Stimulated activated naive CD8-positive, alpha-beta T cell treated with anti-CD3 and anti-CD28 coated beads, Interleukin-15, Interleukin-2, amounts not matched to agents 100 U/mL and 50 U/mL, for 24 hours (primary cell): ENCODE data around the gene CEP295NL.
"Not testable (repeated sequence)": the region's sequence is repeated elsewhere in the genome, so short reads cannot be mapped to it uniquely, and the experiment has no call there.

ENCODE experiments used
- ATAC-seq: fragments of 150-1000 bp; cut with Tn5 transposase; one replicate; pipeline ENCODE4 v1.10.0; 2021
- DNase-seq: peaks from one replicate; pipeline ENCODE4 v3.0.0; 2021

CEP295NL gene

DNA sequence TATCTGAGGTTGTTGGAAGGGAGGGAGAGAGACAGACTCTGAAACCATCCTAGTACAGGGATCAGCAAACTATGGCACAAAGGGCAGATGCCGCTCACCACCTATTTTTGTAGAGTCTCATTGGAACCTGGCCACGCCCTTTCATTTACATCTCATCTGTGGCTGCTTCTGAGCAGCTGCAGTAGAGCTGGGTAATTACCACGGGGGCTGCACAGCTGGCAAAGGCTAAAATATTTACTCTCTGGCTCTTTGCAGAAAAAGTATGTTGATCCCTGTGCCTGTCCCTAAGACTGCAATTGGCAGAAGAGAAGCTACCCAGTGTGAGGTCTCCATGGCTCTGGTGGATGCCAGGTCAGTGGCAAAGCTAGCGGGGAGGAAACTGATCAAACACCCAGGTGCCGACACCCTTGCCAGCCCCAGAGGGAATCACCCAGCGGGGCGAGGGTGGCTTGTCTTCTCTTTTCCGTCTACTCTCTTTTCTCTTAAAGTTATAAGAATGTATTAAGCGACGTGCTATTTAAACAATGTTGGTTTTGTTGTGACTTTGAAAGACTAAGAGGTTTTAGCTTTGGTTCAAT lies 14.0 kb downstream of the CEP295NL start:
- ATAC-seq (no peak), DNase-seq (no peak)

DNA sequence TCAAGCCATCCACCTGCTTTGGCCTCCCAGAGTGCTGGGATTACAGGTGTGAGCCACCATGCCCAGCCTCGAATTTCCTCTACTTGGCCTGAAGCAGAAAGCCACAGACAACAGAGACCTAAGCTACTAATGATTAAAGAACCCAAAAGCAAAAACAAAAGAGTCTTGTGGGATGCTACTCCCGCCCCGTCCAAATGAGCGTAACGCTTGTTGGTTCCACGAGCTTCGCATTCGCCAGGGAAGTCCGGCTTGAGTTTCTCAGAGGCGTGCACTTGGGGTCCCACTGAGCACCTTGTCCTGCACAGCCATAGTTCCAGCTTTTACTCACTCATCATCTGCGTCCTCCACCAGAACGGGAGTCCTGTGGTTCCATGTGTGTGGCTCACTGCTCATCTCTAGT lies 16.0 kb downstream of the CEP295NL start:
- DNase-seq (no peak), ATAC-seq (no peak)

DNA sequence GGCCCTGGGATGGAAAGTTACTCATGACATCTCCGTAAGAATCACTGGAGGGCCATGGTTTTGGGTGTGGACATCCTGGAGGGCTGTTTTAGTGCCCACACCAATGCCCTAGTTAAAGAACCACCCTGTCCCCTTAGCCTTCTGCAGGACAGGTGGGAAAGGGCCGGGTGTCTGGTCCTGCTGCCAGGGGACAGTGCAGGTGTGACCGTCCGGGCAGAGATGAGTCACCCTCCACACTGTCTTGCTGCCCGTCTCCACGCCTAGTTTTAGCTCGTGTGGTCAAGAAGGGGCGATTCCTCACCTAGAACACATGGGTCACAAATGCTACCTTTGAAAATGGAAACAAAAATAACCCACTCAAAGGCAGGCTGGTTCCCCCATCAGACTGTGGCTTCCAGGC lies 17.0 kb downstream of the CEP295NL start:
- ATAC-seq: no peak

DNA sequence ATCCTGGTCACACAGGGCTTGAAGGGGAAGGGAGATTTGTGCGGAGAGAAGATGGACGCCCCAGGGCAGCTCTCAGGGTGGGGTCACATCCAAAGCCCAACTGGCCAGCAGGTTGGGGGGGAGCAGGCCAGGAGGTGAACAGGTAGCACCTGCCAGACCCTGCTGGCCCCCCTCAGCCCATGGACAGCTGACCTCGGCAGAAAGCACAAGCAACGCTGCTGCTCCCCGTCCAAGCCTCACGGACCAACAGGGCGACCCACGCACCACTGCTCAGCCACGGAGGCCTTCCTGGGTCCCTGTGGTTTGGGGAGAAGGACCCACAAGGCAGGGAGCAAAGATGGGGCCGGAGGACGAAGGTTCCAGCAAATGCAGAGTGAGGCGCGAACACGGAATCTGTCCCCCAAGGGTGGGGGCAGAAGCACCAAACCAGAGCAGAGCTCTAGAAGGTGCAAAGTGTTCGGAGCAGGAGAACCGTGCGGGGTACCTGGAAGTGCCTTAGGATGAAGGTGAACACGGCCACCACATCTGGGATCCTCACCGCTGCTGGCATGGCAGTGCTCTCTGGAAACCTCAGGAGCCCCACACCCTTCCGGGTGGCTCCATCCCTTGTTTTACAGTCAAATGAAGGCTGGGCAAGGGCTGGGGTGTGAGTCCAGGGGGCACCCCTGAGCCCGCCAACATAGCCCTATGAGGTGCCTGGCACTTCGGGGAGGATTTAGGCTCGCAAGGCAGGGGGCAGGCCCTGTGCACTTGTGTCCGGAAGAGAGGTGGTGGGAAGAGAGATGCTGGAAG lies 17.9 kb downstream of the CEP295NL start:
- ATAC-seq: no peak

More for the DNA sequence above, 17.0 kb downstream of the CEP295NL start:
- no peak for DNase-seq

DNA sequence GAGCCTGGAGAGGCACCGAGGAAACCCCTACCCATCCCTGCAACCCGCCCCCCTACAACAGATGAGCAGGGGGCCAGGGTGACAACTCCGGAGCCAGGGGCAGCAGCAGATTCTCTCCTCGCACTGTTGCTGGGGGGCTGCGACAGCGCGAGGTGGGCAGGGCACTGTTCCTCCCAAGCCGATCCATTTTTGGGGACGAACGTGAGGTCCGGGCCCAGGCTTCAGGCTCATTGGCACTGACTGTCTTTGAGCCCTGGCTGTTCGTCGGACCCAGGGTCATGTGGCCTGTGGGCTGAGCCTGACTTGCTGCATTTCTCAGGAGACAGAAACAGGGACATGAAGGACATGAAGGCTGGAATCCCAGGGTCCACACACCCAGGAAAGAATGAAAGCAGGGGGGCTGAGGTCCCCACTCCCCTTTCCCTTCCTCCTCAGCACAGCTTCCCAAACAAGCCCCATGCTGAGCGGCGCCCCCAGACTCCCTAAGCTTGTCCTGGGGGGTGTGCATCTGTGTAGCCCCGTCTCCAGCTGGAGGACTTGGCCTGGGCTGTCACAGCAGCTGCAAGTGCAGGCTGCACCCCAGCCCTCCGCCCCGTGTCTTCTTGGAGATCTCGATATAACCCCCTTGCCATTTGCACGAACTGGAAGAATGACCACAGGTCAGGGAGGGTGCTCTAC lies 18.7 kb downstream of the CEP295NL start:
- ATAC-seq (no peak), DNase-seq (no peak)

More for the DNA sequence above, 17.9 kb downstream of the CEP295NL start:
- DNase-seq: no peak

DNA sequence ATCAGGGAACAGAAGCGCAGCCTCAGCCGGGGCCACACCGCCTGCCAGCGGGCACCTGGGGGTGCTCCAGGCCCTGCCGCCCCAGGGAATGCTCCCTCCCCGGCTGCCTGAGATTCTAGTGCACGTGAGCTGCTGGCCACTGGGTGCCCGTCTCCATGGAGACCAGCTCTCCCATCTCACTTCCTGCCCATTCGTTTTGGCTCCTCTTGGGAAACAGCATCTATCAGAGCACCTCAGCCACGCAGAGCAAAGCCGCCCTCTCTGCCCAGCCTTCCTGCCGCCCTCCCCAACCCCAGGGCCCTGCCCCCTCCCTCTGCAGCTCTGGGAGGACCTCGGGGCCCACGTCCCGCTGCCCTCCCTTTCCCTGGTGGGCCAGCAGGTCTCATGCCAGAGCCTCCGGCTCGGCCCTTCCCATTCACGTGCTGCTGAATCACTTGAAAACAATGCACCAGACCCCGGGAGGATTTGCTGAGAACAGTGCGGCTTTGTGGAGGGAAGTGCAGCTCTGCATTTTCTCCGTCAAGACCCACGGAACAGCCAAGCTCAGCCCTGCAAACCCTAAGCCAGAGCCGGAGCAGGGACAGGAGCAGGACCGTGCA lies 19.4 kb downstream of the CEP295NL start:
- ATAC-seq (no peak), DNase-seq (no peak)

DNA sequence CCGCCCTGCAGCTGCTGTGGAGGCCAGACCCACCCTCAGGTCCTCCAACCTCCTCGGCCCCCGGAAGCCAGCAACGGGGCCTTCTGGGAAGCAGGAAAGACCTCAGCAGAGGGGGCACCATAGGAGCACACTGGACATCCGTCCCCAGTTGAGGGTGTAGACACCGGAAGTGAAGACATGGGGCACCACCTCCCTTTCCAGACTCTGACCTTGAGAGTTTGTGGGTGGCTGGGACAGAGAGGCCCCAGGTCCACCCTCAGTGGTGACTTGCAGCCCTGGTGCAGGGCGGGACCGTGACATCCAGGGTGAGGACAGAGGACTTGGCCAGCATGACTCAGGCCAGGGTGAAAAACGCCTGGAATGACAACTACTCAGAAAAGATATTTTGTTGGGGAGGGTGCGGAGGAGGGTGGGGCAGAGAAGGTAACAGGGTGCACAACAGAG lies 19.9 kb downstream of the CEP295NL start:
- ATAC-seq (no peak), DNase-seq (peak; percentile 19)

DNA sequence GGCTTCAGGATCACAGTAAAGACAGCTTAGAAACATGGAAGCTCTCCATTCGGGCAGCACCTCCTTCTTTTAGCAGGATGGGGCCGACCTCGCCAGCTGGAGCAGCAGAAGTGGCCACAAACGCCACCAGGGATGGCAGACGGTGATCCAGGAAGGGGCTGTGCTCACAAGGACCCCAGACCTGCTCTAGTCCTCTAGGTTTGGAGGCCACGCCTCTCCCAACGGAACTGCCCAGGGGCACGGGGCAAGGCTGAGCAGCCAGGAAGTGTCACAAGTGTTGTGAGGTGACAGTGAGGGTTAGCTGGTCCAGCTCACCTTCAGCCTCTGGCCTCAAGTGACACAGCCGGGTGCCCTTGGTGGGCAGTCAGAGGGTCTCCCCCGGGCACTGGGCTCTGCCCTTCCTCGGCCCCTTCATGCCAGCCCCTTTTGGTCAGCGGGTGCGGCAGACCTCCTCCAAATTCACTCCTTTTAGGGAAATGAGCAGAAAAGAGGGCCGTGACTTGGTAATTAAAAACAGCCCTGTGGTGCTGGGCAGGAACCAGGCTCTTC lies 20.4 kb downstream of the CEP295NL start:
- DNase-seq: no peak
- ATAC-seq: no peak

DNA sequence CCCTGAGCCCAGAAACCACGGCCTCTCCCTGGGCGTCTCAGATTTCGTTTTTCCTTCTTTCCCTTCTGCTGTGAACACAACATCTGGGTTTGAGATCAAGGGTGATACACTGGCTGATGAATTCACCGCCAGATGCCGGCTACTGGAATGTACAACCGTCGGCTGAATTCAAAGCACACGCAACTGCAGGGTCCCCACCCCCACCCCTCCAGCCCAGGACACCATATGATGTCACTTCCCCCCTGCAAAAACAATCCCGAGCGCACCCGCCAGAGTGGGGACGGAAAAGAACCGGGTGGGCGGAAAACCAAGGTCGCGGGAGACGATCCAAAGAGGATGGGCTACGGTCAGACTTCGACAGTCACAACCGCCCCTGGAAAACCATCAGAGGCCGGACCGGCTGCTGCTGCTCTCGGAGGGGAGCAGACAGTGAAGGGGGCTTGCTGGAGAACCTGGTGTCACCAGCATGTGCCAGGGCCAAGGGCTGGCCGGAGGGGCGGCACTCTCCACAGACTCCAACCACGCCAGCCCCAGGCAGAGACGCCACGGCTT lies 23.3 kb downstream of the CEP295NL start:
- ATAC-seq (peak; percentile 60), DNase-seq (peak; percentile 49)

DNA sequence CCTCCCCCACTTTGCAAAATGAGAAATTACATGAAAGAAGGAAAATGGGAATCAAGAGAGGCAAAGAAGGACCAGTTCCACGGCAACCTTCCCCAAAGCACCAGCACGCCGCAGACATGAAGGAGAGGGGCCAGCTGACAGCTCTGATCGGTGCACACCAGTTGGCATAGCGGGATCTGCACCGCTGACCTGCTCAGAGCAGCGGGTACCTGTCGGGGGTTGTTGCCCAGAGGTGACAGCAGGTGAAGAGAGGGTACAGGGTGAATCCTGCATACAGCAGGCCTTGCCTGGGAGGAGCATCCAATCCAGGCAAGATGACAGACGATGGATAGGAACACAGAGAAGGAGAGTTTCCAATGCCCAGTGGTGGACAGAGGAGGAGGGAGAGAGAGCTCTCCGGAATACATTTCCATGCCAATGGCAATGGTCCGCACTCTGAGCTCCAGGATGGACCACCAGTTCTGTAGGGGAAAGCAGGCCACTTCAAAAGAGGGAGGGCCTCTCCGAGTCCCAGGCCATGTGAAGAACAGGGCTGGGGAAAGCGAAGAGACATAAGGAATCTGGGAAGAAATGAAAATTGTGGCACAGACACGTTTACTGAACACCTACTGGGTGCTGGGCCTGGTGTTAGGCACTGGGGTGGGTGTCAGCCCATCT lies 24.0 kb downstream of the CEP295NL start:
- ATAC-seq (no peak), DNase-seq (no peak)

DNA sequence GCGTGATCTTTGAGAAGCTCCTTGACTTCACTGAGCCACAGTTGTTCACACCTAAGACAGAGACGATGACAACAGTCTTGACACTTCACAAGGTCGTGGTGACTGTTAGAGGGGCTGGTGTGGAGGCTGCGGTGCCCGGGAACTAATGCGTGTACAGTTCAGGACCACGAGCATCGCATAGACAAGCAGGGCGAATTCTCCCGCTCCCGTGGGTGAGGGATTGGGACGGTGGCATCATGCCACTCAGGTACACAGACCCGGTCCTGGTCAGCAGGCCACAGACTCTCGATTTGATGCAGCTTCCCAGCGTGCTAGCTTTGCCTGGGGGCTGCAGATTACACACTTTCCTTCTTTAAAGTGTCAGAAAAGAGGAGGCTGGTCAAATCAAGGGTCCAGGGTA lies 24.7 kb downstream of the CEP295NL start:
- DNase-seq (no peak), ATAC-seq (no peak)

DNA sequence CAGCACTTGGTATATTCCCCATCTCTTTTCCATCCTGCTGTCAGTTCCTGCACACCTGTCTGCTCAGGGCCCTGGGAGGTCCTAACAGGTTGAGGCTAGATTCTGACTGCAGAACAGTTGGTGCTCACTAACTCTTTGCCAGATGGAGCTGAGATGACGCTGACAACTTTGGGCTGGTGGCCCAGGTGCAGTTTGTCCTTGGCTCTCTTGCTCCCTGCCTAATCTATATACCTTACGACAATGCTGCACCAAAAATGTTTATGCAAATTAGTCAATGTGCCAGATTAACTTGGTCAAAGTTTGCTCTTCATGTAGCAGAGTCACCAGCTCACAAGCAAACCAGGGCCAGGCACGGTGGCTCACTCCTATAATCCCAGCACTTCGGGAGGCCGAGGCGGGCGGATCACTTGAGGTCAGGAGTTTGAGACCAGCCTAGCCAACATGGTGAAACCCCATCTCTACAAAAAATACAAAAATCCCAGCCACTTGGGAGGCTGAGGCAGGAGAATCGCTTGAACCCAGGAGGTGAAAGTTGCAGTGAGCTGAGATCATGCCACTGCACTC lies 26.0 kb downstream of the CEP295NL start:
- not testable (repeated sequence) for DNase-seq, ATAC-seq

DNA sequence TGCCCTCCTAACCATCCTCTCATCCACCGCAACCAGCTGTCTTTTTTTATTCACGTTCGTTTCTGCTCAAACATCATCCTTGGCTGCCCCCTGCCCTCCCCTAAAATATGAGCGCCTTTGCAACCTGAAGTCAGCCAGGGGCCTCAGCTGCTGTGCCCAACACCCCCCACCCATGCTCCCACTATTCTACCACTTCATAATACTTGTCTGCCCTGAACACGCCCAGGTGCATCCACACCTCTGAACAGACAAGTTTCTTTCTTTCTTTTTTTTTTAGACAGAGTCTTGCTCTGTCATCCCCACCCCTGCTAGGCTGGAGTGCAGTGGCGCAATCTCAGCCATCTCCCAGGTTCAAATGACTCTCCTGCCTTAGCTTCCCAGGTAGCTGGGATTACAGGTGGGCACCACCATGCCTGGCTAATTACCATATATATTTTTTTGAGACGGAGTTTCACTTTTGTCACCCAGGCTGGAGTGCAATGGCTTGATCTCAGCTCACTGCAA lies 26.9 kb downstream of the CEP295NL start:
- ATAC-seq (no peak), DNase-seq (no peak)

DNA sequence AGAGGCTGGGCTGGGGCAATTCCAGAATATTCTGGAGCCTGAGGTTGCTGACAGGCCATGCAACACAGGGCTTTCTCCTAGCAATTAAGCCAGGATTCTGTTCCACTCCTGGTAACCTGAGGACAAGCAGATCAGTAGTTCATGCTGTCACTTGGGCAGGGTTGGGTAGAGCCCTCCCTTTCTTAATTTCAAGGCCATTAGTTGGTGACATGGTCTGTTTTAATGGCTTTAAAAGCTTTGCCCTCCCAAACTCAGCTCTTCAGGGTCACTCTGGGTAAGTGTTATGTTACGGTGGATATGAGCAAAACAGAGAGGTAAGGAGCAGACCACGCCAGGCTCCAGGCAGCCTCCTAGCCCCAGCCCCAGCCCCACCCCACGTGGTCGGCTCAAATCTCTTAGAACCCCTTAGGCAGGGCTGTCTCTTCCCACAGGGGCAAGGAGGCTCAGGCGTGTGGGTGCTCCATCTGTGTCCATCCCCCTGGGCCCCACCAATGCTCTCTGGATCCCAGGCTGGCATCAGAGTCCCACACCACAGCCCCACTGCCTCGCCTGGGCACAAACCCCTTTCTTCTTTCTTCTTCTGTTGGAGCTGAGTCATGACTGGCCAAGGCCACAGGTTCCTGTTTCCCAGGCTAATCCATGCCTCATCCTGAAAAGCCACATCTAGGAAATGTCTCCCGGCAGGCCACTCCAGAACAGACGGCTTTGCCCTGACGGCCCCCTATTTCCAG lies 27.5 kb downstream of the CEP295NL start:
- no peak for DNase-seq
- no peak for ATAC-seq

DNA sequence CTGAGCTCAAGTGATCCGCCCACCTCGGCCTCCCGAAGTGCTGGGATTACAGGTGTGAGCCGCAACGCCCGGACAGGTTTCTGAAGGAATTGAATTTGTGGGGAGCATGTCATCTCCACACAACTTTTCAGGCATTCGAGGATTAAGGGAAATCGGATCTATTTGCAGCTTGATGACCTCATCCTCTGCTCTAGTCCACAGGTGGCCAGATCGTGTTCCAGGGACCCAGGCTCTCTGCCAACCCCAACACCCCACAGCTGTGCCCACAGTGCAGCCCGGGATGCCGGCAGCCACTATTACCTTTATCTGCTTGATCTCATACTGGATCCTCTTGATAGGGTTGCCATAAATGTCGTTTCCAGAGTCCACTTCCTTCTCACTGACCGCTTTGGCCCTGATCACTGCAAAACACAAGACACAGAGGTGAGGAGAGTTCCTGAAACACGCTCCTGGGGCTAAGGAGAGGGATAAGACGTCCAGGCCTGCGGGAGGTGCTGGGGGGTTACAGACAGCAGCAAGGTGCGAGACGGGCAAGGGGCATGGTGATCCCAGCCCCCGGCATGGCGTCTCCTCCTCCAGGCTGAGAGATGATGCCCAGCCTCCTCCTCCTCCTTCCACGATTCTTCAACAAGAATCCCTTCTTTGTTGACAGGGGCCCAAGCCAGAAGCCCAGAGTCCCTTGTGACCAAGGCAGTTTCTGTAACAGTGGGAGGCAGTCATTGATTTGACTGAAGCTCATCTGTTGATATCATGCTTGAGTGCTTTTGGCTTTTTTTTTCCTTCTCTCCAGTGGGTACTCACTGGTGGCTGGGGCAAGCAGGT lies 29.3 kb downstream of the CEP295NL start:
- no peak for ATAC-seq

DNA sequence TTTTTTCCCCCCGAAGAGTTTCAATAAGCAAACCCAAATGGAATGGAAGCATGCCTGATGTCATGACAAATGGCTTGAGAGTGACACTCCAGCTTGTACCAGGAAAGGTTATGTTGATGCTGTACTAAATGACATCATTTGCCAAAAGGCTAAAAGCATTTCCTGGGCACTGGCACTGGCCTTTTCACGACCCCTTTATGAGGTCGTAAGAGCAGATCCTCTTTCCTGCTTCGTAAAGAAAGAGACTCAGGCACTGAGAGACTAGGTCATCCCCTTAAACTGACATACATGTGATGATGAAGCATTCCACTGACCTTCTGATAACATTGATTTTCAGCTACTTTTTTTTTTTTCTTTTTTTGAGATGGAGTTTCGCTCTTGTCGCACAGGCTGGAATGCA lies 30.5 kb downstream of the CEP295NL start:
- ATAC-seq: no peak

More for the DNA sequence above, 29.3 kb downstream of the CEP295NL start:
- no peak for DNase-seq

DNA sequence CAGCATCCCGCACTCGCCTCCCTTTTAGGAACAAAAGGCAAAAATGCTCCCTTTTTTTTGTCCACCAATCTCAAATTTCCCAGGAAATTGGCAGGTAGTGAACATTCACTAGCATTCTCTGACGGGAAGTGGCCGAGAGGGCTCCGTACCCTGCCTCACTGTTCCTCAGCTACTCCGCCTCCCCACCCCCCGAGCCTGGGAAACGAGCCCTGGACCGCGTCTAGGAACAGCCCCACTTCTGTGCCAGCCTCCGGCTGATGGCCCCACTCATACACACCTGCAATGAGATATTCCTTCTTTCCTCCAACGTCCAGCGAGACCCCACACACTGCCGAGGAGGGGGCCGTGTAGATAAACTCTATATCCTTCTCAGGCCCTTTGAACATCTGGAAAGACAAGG lies 32.4 kb downstream of the CEP295NL start:
- DNase-seq (no peak), ATAC-seq (no peak)

More for the DNA sequence above, 30.5 kb downstream of the CEP295NL start:
- no peak for DNase-seq

DNA sequence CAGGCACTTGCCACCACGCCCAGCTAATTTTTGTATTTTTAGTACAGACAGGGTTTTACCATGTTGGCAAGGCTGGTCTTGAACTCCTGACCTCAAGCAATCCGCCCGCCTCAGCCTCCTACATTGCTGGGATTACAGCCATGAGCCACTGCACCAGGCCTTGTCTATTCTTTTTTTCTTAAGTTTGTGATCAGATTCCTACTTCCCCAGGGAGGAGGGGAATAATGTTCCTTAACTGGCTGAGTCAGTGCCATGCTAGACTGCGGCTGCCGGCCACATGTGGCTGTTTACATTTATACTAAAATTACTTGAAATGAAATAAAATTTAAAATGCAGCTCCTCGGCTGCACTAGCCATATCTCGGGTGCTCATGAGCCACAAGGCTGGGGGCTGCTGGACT lies 34.6 kb downstream of the CEP295NL start:
- no peak for ATAC-seq
- no peak for DNase-seq

DNA sequence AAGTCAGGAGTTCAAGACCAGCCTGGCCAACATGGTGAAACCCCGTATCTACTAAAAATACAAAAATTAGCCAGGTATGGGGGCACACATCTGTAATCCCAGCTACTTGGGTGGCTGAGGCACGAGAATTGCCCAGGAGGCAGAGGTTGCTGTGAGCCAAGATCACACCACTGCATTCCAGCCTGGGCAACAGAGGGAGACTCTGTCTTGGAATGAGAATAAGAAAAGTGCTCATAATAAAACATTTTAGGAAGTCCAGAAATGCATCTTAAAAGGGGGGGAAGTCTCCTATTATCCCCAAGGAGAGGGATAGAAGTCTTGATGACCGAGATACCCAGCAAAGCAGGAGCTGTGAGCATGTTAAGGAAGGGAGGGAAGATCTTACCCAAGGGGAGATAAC lies 36.0 kb downstream of the CEP295NL start:
- not testable (repeated sequence) for DNase-seq, ATAC-seq
